Measurements from ENCODE around the gene CRYBB2. TPM values are rescaled to one million over a fixed set of nuclear protein-coding genes. Genes with fewer than 3 reads are reported as not detected.
A peak's percentile ranks its signal among the peaks of the same experiment; 100 is the strongest.
"Not testable (repeated sequence)": the region's sequence is repeated elsewhere in the genome, so short reads cannot be mapped to it uniquely, and the experiment has no call there.

CRYBB2 gene
- total RNA-seq, 2 donors from 2014 or later, result not detected

GRCh38 chr22:25192406-25192805 is 27.0 kb upstream of the CRYBB2 start:
- DNase-seq (ENCODE audit: low spot score in 2 of 2), result no peak
- no peak overlapping the region for H3K27ac Mint-ChIP-seq
- no peaks in the 10 kb centered on the region for H3K9me3 Mint-ChIP-seq
- no peak for ATAC-seq
- H3K36me3 Mint-ChIP-seq, result no peaks in the 10 kb centered on the region

- ATAC-seq (no peak), DNase-seq (ENCODE audit: low spot score in 2 of 2) (no peak)
- Mint-ChIP-seq H3K9me3 (no peaks in the 10 kb centered on the region), H3K27ac (no peak overlapping the region), H3K36me3 (no peaks in the 10 kb centered on the region)
Measured at GRCh38 chr22:25193130-25193529, 26.3 kb upstream of the CRYBB2 start.

- no peaks in the 10 kb centered on the region for H3K36me3 Mint-ChIP-seq
Measured at GRCh38 chr22:25193548-25193947, 25.9 kb upstream of the CRYBB2 start.

GRCh38 chr22:25196326-25196725 is 23.1 kb upstream of the CRYBB2 start:
- H3K27ac Mint-ChIP-seq, result peak overlapping the region; percentile 43 to 48

More at GRCh38 chr22:25193548-25193947, 25.9 kb upstream of the CRYBB2 start:
- no peaks in the 10 kb centered on the region for H3K9me3 Mint-ChIP-seq
- H3K27ac Mint-ChIP-seq, result no peak overlapping the region
- DNase-seq (ENCODE audit: low spot score in 2 of 2), result no peak
- no peak for ATAC-seq

GRCh38 chr22:25197340-25197739 is 22.1 kb upstream of the CRYBB2 start:
- no peak for DNase-seq (ENCODE audit: low spot score in 2 of 2)
- ATAC-seq, result no peak
- Mint-ChIP-seq H3K36me3 (no peaks in the 10 kb centered on the region), H3K27ac (no peak overlapping the region), H3K9me3 (no peaks in the 10 kb centered on the region)

More at GRCh38 chr22:25196326-25196725, 23.1 kb upstream of the CRYBB2 start:
- Mint-ChIP-seq H3K36me3 (no peaks in the 10 kb centered on the region), H3K9me3 (no peaks in the 10 kb centered on the region)
- DNase-seq (ENCODE audit: low spot score in 2 of 2), result no peak
- ATAC-seq, result no peak

- DNase-seq (ENCODE audit: low spot score in 2 of 2) (no peak), ATAC-seq (no peak)
- no peaks in the 10 kb centered on the region for H3K36me3 Mint-ChIP-seq
- no peaks in the 10 kb centered on the region for H3K9me3 Mint-ChIP-seq
- H3K27ac Mint-ChIP-seq, result peak within 1 kb of the TSS in 1 of 2 donors; percentile 58
Measured at GRCh38 chr22:25199731-25200520, 19.5 kb upstream of the CRYBB2 start, which contains the start of gene CRYBB3. Gene CRYBB3 (plus strand): TSS chr22:25199858. CDS start chr22:25201397, 1,539 bp downstream.

- H3K27ac Mint-ChIP-seq, result no peak overlapping the region
- no peak for DNase-seq (ENCODE audit: low spot score in 2 of 2)
- no peaks in the 10 kb centered on the region for H3K9me3 Mint-ChIP-seq
- H3K36me3 Mint-ChIP-seq, result no peaks in the 10 kb centered on the region
- ATAC-seq, result no peak
Measured at GRCh38 chr22:25200967-25201366, 18.5 kb upstream of the CRYBB2 start.

GRCh38 chr22:25201557-25202273 is 17.7 kb upstream of the CRYBB2 start:
- Mint-ChIP-seq H3K27ac (peak overlapping the region in 1 of 2 donors; percentile 65), H3K9me3 (no peaks in the 10 kb centered on the region), H3K36me3 (no peaks in the 10 kb centered on the region)
- DNase-seq (ENCODE audit: low spot score in 2 of 2), result no peak
- ATAC-seq, result no peak

GRCh38 chr22:25202290-25202921 is 17.0 kb upstream of the CRYBB2 start:
- Mint-ChIP-seq H3K9me3 (no peaks in the 10 kb centered on the region), H3K36me3 (no peaks in the 10 kb centered on the region), H3K27ac (no peak overlapping the region)
- DNase-seq (ENCODE audit: low spot score in 2 of 2) (peak; percentile 58 to 71), ATAC-seq (peak; percentile 61 to 64)

- Mint-ChIP-seq H3K9me3 (no peaks in the 10 kb centered on the region), H3K36me3 (no peaks in the 10 kb centered on the region), H3K27ac (peak overlapping the region in 1 of 2 donors; percentile 25)
- ATAC-seq (no peak), DNase-seq (ENCODE audit: low spot score in 2 of 2) (no peak)
Measured at GRCh38 chr22:25203082-25203481, 16.4 kb upstream of the CRYBB2 start.

GRCh38 chr22:25204547-25204946 is 14.9 kb upstream of the CRYBB2 start:
- DNase-seq (ENCODE audit: low spot score in 2 of 2); H3K9me3 Mint-ChIP-seq: not testable (repeated sequence)

GRCh38 chr22:25205847-25206246 is 13.6 kb upstream of the CRYBB2 start:
- ATAC-seq (no peak), DNase-seq (ENCODE audit: low spot score in 2 of 2) (no peak)
- Mint-ChIP-seq H3K27ac (peak overlapping the region in 1 of 2 donors; percentile 9), H3K36me3 (no peaks in the 10 kb centered on the region), H3K9me3 (no peaks in the 10 kb centered on the region)

More at GRCh38 chr22:25204547-25204946, 14.9 kb upstream of the CRYBB2 start:
- H3K36me3 Mint-ChIP-seq, ATAC-seq: not testable (repeated sequence)
- H3K27ac Mint-ChIP-seq, result peak overlapping the region in 1 of 2 donors; percentile 75

GRCh38 chr22:25206998-25207397 is 12.4 kb upstream of the CRYBB2 start:
- Mint-ChIP-seq H3K27ac (peak overlapping the region in 1 of 2 donors; percentile 20), H3K36me3 (no peaks in the 10 kb centered on the region), H3K9me3 (no peaks in the 10 kb centered on the region)
- no peak for DNase-seq (ENCODE audit: low spot score in 2 of 2)
- no peak for ATAC-seq

- Mint-ChIP-seq H3K36me3 (no peaks in the 10 kb centered on the region), H3K9me3 (no peaks in the 10 kb centered on the region), H3K27ac (no peak overlapping the region)
- ATAC-seq (no peak), DNase-seq (ENCODE audit: low spot score in 2 of 2) (no peak)
Measured at GRCh38 chr22:25207553-25208157, 11.8 kb upstream of the CRYBB2 start.

GRCh38 chr22:25208328-25208727 is 11.1 kb upstream of the CRYBB2 start:
- H3K36me3 Mint-ChIP-seq, result no peaks in the 10 kb centered on the region
- no peak overlapping the region for H3K27ac Mint-ChIP-seq
- peaks cover 0 to under 1% of the 10 kb centered on the region in 2 donors for H3K9me3 Mint-ChIP-seq
- DNase-seq (ENCODE audit: low spot score in 2 of 2) (no peak), ATAC-seq (no peak)

- DNase-seq (ENCODE audit: low spot score in 2 of 2) (no peak), ATAC-seq (no peak)
- no peak overlapping the region for H3K27ac Mint-ChIP-seq
- H3K9me3 Mint-ChIP-seq, result peaks cover 4 to 6% of the 10 kb centered on the region in 2 donors
- H3K36me3 Mint-ChIP-seq, result no peaks in the 10 kb centered on the region
Measured at GRCh38 chr22:25208743-25209505, 10.5 kb upstream of the CRYBB2 start.

All from activated naive CD4-positive, alpha-beta T cell treated with anti-CD3 and anti-CD28 coated beads, Interleukin-2, amount 50 U/mL, for 72 hours (primary cell).